Activated CD4-positive, alpha-beta T cell treated with anti-CD3 and anti-CD28 coated beads for 4 hours (primary cell): ENCODE results near the gene SDK1.

Experiments used
- DNase-seq, 2 donors: peaks; one replicate each; pipeline ENCODE4 v3.0.0-alpha.2; 2020

The SDK1 gene

GRCh38 chr7:3300651-3301448 lies at the start of gene SDK1:
Gene SDK1 (plus strand): TSS chr7:3301252. CDS start chr7:3301587, 335 bp downstream.
- peak; percentile 89 to 92 for DNase-seq

DNA sequence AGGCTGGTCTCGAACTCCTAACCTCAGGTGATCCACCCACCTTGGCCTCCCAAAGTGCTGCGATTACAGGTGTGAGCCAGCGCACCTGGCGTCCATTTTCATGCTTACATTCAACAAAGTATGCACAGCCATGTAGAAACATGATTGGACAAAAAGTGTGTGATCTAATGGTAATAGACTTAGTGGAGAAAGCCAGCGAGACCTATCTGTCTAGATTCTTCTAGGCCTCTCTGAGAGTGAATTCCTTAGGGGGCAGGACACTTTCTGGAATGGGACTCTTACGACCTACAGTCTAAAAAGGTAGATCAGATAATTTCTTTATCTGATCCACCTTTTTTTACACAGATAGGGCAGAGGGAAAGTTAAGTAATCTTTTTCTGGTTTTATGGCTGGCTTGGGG lies 46.3 kb upstream of the SDK1 start:
- no peak for DNase-seq

- DNase-seq: no peak
Observed at GRCh38 chr7:3259711-3260400, 41.2 kb upstream of the SDK1 start.

DNA sequence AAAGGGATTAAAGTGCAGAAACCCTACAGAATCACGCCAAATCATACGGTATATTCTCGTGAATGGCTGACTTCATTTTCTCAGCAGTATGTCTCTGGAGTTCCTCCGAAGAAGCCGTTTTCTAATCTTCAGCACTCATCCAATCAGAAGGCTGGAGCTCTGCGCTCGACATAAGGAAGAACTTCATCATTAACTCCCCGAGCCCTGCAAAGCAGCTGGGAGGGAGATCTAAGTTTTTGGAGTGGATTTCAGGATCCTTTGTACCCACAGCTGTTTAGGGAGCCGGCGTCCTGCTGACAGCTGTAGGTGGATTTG lies 40.7 kb upstream of the SDK1 start:
- no peak for DNase-seq

- DNase-seq: no peak
Observed at GRCh38 chr7:3264693-3265339, 36.2 kb upstream of the SDK1 start.

GRCh38 chr7:3265388-3265787 lies 35.7 kb upstream of the SDK1 start:
- no peak for DNase-seq

GRCh38 chr7:3266240-3266639 lies 34.8 kb upstream of the SDK1 start:
- DNase-seq: no peak

DNA sequence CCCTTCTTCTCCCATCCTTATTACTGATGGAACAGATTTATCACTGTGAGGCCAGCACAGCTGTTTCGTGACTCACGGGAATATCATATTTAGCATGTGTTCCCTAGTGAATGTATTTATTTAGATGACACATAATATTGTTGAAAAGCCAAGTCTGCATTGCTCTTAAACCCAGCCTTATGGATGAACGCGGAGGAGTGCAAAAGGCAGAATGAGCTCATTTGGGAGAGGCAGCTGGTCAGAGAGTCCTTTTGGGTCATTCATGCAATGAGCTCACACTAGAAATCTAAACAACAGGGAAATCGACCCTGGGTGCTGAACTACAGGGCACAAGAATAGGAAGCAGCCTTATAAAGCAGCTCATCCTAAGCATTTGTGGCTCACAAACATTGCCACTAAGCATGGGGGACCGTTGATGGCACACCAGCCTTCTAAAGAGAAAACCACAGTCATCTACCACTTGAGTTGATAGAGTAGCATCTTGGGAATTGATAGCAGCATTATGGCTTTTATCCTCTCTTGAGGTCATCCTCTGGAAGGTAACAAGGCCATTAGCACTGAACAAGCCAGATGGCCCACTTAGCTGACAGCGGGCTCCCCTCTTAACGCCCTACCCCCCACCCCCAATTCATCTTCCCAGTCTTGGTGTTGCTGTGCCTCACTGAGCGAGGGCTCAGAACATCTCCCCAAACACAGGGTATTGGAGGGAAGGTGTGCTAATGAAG lies 32.9 kb upstream of the SDK1 start:
- no peak for DNase-seq

- DNase-seq: no peak
Observed at GRCh38 chr7:3270362-3270761, 30.7 kb upstream of the SDK1 start.

DNA sequence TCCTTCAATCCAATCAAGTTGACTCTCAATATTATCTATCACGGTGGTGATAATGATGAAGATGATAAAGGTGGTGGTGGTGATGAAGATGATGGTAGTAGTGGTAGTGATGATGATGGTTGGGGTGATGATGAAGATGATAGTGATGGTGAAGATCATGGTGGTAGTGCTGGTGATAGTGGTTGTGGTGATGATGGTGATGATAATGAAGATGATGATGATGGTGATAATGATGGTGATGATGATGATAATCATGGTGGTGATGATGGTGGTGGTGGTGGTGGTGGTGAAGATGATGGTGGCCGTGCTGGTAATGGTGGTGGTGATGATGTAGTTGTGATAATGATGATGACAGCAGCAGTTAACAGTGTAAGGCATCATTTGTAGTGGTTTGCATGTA lies 29.8 kb upstream of the SDK1 start:
- no peak for DNase-seq

- DNase-seq: no peak
Observed at GRCh38 chr7:3272691-3273141, 28.3 kb upstream of the SDK1 start.

GRCh38 chr7:3274131-3274530 lies 26.9 kb upstream of the SDK1 start:
- no peak for DNase-seq

DNA sequence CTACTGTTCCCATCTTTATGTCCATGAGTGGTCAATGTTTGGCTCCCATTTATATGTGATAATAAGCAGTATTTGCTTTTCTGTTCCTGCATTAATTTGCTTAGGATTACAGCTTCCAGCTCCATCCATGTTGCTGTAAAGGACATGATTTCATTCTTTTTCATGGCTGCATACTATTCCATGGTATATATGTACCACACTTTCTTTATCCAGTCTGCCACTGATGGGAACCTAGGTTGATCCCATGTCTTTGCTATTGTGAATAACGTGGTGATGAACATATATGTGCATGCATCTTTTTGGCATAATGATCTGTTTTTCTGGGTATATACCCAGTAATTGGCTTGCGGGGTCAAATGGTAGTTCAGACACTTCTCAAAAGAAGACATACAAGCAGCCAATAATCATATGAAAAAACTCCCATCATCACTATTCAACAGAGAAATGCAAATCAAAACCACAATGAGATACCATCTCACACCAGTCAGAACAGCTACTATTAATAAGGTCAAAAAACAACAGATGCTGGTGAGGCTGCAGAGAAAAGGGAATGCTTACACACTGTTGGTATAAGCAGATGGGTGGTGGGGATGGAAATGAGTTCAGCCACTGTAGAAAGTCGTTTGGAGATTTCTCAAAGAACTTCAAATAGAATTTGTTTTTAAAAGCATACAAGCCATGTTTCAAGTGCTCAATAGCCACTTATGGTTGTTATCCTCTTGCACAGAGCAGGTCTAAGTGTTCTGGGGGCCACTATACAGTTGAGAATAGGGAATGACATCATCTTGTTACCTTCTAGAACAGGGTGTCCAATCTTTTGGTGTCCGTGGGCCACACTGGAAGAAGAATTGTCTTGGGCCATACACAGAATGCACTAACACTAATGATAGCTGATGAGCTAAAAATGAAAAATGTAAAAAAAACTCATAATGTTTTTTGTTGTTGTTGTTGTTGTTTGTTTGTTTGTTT lies 23.2 kb upstream of the SDK1 start:
- DNase-seq: no peak

DNA sequence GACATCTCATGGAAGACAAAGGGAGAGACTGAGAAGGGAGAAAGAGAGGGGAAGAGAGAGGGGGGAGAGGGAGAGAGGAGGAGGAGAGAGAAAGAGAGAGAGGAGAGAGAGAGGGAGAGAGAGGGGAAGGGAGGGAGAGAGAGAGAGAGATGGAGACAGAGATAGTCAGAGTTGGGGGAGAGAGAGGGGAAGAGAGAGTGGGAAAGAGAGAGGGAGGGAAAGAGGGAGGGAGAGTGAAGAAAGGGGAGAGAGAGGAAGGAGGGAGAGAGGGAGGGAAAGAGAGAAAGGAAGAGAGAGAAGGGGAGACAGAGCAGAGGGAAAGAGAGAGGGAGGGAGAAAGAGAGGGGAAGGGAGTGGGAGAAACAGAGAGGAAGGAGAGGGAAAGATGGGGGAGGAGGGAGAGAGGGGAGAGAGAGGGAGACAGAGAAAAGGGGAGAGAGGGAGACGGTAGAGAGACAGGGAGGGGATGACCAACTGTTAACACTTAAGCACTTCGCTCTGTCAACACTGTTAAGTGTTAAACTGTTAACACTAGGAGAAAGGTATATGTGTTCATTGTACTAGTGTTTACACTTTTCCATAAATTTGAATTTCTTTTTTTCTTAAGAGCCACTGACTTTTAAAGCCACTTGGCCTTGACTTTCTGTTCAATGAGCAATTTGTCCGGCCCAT lies 21.8 kb upstream of the SDK1 start:
- no peak for DNase-seq

- no peak for DNase-seq
Observed at GRCh38 chr7:3280445-3280844, 20.6 kb upstream of the SDK1 start.

DNA sequence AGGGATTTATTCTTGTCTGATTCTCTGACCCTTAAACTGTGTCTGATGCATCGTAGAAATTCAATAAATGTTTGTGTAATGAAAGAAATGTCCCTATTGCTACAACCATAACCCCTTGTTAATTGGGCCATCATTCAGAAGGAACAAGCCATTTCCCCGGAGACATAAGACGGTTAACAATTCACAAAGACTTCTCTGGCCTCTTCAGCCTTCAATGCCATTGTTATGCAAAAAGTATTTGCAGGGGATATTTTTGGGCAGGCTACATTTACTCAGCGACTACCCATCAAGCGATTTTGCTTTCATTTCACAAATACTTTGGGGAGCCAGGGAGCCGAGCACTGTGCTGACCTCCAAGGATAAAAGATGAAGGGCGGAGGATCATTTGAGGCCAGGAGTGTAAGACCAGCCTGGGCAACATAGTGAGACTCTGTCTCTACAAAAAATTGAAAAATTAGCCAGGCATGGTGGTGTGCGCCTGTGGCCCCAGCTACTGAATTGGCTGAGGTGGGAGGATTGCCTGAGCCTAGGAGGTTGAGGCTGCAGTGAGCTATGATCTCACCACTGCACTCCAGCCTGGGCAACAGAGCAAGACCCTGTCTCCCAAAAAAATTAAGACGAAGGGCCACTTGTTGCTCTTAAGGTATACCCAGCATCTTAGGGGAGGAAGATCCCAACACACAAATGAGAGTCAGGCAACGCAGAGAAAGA lies 20.0 kb upstream of the SDK1 start:
- DNase-seq: no peak

- DNase-seq: no peak
Observed at GRCh38 chr7:3282457-3282856, 18.6 kb upstream of the SDK1 start.

- no peak for DNase-seq
Observed at GRCh38 chr7:3283130-3283704, 17.8 kb upstream of the SDK1 start.

GRCh38 chr7:3285652-3286051 lies 15.4 kb upstream of the SDK1 start:
- no peak for DNase-seq

GRCh38 chr7:3289996-3290395 lies 11.1 kb upstream of the SDK1 start:
- no peak for DNase-seq

GRCh38 chr7:3292694-3293093 lies 8.4 kb upstream of the SDK1 start:
- no peak for DNase-seq
